ENCODE data around the gene RIPOR2.
"Not testable (repeated sequence)": the region's sequence is repeated elsewhere in the genome, so short reads cannot be mapped to it uniquely, and the experiment has no call there.

Gene RIPOR2

DNA sequence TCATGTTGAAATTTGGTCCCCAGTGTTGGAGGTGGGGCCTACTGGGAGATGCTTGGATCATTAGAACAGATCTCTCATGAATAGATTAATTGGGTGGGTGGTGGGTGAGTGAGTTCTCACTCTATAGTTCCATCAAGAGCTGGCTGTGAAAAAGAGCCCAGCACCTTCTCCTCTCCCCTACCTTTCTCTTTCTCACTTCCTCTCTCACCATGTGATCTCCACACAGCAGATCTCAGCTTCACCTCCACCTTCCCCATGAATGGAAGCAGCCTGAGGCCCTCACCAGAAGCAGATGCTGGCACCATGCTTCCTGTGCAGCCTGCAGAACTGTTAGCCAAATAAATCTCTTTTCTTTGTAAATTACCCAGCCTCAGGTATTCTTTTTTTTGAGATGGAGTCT, 173.9 kb downstream of the RIPOR2 start:
- Mint-ChIP-seq H3K4me1 (no peaks in the 10 kb centered on the region), H3K27me3 (ENCODE audit: low read depth) (no peaks in the 10 kb centered on the region), H3K4me3 (no peak overlapping the region), H3K9me3 (no peaks in the 10 kb centered on the region), H3K27ac (no peak overlapping the region), H3K36me3 (ENCODE audit: low read depth) (no peaks in the 10 kb centered on the region)
- TF ChIP-seq CTCF (IDR thresholded peaks at IDR 0.05; ENCODE audit: unreplicated experiment in 3 of 3), result no peak

DNA sequence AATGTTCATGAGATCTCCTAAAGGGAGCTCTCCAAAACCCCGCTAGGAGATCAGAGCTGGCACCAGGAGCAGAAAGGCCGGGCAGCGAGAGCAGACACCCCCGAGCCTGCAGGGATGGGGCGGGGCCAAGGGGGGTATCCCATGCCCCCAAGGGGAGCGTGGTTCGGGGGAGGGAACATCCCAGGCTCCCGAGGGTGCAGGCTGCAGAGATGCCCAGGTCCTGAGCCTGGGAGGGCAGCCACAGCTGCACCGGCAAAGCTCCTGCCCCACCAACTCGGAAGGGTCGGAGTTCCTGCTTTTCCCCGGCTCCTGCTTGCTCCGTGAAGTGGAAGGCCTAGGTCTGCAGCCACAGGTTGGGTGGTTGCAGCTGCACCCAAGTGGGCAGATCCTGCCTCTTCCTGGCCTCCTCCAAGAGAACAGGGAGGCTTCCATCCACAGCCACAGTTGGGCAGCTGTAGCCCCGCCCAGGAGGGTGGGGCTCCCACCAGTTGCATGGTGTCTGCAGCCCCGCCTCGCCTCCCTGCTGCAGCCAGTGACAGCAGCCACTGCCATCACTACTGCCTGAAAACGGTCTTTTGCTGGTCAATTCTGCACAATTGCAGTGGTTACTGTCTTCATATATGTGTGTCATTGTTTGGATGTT, 174.4 kb downstream of the RIPOR2 start:
- H3K4me1 Mint-ChIP-seq, result no peaks in the 10 kb centered on the region
- H3K27ac Mint-ChIP-seq, result no peak overlapping the region
- no peak overlapping the region for H3K4me3 Mint-ChIP-seq
- no peaks in the 10 kb centered on the region for H3K36me3 Mint-ChIP-seq (ENCODE audit: low read depth)
- TF ChIP-seq CTCF (IDR thresholded peaks at IDR 0.05; ENCODE audit: unreplicated experiment in 3 of 3), result no peak
- H3K27me3 Mint-ChIP-seq (ENCODE audit: low read depth), result no peaks in the 10 kb centered on the region
- H3K9me3 Mint-ChIP-seq, result no peaks in the 10 kb centered on the region

- no peak overlapping the region for H3K4me3 Mint-ChIP-seq
- H3K27ac Mint-ChIP-seq, result no peak overlapping the region
- no peaks in the 10 kb centered on the region for H3K4me1 Mint-ChIP-seq
- TF ChIP-seq CTCF (IDR thresholded peaks at IDR 0.05; ENCODE audit: unreplicated experiment in 3 of 3), result no peak
- H3K27me3 Mint-ChIP-seq (ENCODE audit: low read depth), result no peaks in the 10 kb centered on the region
- no peaks in the 10 kb centered on the region for H3K36me3 Mint-ChIP-seq (ENCODE audit: low read depth)
- no peaks in the 10 kb centered on the region for H3K9me3 Mint-ChIP-seq
Measured at GRCh38 chr6:24760210-24760609, 175.6 kb downstream of the RIPOR2 start.

- H3K27me3 Mint-ChIP-seq (ENCODE audit: low read depth), result no peaks in the 10 kb centered on the region
- H3K9me3 Mint-ChIP-seq, result no peaks in the 10 kb centered on the region
- TF ChIP-seq CTCF (IDR thresholded peaks at IDR 0.05; ENCODE audit: unreplicated experiment in 3 of 3), result no peak
- no peaks in the 10 kb centered on the region for H3K36me3 Mint-ChIP-seq (ENCODE audit: low read depth)
- no peak overlapping the region for H3K27ac Mint-ChIP-seq
- no peak overlapping the region for H3K4me3 Mint-ChIP-seq
- H3K4me1 Mint-ChIP-seq, result no peaks in the 10 kb centered on the region
Measured at GRCh38 chr6:24759718-24760117, 176.0 kb downstream of the RIPOR2 start.

GRCh38 chr6:24757611-24758010, 178.1 kb downstream of the RIPOR2 start:
- TF ChIP-seq CTCF (IDR thresholded peaks at IDR 0.05; ENCODE audit: unreplicated experiment in 3 of 3), result no peak
- Mint-ChIP-seq H3K27ac (no peak overlapping the region), H3K27me3 (ENCODE audit: low read depth) (no peaks in the 10 kb centered on the region), H3K36me3 (ENCODE audit: low read depth) (no peaks in the 10 kb centered on the region), H3K4me3 (no peak overlapping the region), H3K4me1 (no peaks in the 10 kb centered on the region), H3K9me3 (peaks cover 3% of the 10 kb centered on the region)

DNA sequence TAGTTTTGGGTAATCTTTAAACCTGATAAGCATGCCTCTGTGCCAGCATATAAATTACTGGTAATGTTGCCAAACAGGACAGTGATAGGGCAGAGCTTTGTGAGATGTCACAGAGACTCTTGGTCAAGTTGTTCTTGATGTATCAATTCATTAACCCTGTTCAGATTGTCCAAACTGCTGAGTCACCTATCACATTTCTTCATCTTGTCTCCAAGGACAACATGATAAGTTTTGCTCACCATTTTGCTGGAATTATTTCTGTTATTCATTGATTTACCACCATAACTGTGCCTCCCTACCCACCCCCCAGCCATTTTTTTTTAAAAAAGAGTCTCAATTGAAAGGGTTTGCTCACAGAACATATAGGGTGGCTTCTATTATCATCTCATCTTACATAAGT, 180.5 kb downstream of the RIPOR2 start:
- Mint-ChIP-seq H3K27ac (no peak overlapping the region), H3K27me3 (ENCODE audit: low read depth) (no peaks in the 10 kb centered on the region), H3K4me1 (no peaks in the 10 kb centered on the region), H3K9me3 (peaks cover 3% of the 10 kb centered on the region), H3K36me3 (ENCODE audit: low read depth) (no peaks in the 10 kb centered on the region), H3K4me3 (no peak overlapping the region)
- no peak for TF ChIP-seq CTCF (IDR thresholded peaks at IDR 0.05; ENCODE audit: unreplicated experiment in 3 of 3)

GRCh38 chr6:24754378-24754777, 181.4 kb downstream of the RIPOR2 start:
- not testable (repeated sequence) for H3K27me3 Mint-ChIP-seq (ENCODE audit: low read depth); H3K9me3 Mint-ChIP-seq; H3K27ac Mint-ChIP-seq; H3K36me3 Mint-ChIP-seq (ENCODE audit: low read depth); H3K4me3 Mint-ChIP-seq; H3K4me1 Mint-ChIP-seq

Data from nephron (organoid).